ENCODE results near the gene PNMA8C.

DNA sequence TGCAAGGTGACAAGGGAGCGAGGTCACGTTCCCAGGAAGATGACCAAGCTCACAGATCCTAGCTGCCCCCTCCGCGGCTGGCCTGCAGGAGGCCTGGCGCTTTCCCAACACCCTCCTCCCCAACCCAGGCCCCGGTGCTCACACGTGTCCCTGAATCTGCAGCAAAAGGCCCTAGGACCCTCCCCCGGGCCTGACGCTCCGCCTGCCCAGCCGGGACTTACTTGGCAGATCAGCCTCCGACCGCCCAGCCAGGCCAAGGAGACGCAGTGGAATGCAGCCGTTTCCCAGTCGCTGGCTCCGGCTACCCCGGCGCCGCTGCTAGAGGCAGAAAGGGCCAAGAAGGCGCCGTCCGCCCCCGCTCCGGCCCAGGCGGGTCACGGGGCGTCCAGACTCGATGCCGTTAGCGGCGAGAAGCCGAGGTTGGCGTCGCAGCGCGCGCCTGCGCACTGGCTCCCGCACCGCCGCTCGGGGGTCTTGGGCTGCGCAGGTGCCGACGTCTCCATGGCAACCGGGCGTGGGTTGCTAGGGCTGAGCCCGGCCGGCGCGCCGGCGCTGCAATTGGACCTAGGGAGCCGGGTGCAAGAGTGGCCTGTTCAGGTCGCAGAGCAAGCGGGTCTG lies 42.5 kb upstream of the PNMA8C start, which contains the start of gene PNMA8A:
- TF ChIP-seq CTCF (IDR thresholded peaks at IDR 0.05; ENCODE audit: low read depth, low read length) (no peak), EZH2phosphoT487 (IDR thresholded peaks at IDR 0.05; ENCODE audit: low read depth) (no peak)

Measured in OCI-LY3 (cell line).